ENCODE results near the gene LY6G5B. TPM values are rescaled to one million over a fixed set of nuclear protein-coding genes. Genes with fewer than 3 reads are reported as not detected.
A peak's percentile ranks its signal among the peaks of the same experiment; 100 is the strongest.

LY6G5B gene
- total and polyA plus RNA-seq, 3 experiments from 2014 or later = 0.64 to 21.2 (median 19.1) TPM

- H3K27me3 Mint-ChIP-seq = no peaks in the 10 kb centered on the region
- no peaks in the 10 kb centered on the region for H3K27me3 ChIP-seq (ENCODE audit: insufficient read depth, low read length, poor library complexity, severe bottlenecking)
- no peak for DNase-seq
- no peaks in the 10 kb centered on the region for H3K9me3 ChIP-seq (ENCODE audit: low read length)
- peaks cover 77 to 88% (median 77%) of the 10 kb centered on the region in 3 donors for H3K4me1 Mint-ChIP-seq
- peak overlapping the region; percentile 86 to 95 (median 90) for H3K27ac Mint-ChIP-seq
- peak overlapping the region; percentile 91 to 97 (median 92) for H3K4me3 Mint-ChIP-seq
- H3K4me1 ChIP-seq (ENCODE audit: insufficient read depth, low read length) = peaks cover 60% of the 10 kb centered on the region
- H3K36me3 ChIP-seq (ENCODE audit: insufficient read depth, low read length) = peaks cover 12% of the 10 kb centered on the region
- ChIA-PET CTCF (interaction anchor here (0.9 to 4.5 kb wide), 7 partner anchors 9 to 202 kb away, joined by 3 to 39 read pairs (median 4); partner anchors contain the start of genes BAG6 and NEU1), POLR2A (interaction anchor here (0.6 to 6.0 kb wide), 7 partner anchors 8 to 311 kb away, joined by 3 to 112 read pairs (median 4); partner anchors contain the start of genes APOM, BAG6, DDX39B and DXO)
- H3K36me3 Mint-ChIP-seq = peaks cover 0 to 78% (median 5%) of the 10 kb centered on the region in 3 donors
- no peak overlapping the region for H3K4me3 ChIP-seq (ENCODE audit: low read length)
- H3K9me3 Mint-ChIP-seq = no peaks in the 10 kb centered on the region
- H3K27ac ChIP-seq (ENCODE audit: low read depth, low read length) = peak overlapping the region; percentile 92
These were observed 8.3 kb upstream of the LY6G5B start for GRCh38 chr6:31661262-31662123.

GRCh38 chr6:31662124-31662723 is 7.6 kb upstream of the LY6G5B start:
- CTCF ChIA-PET = interaction anchor here (1.3 to 4.5 kb wide), 2 partner anchors 10 to 65 kb away, joined by 3 to 39 read pairs; partner anchors contain the start of gene BAG6

GRCh38 chr6:31663126-31663960 is 6.4 kb upstream of the LY6G5B start:
- Histone ChIP-seq H3K27ac (ENCODE audit: low read depth, low read length) (peak overlapping the region; percentile 97), H3K36me3 (ENCODE audit: insufficient read depth, low read length) (peaks cover 19% of the 10 kb centered on the region), H3K27me3 (ENCODE audit: insufficient read depth, low read length, poor library complexity, severe bottlenecking) (no peaks in the 10 kb centered on the region), H3K4me3 (ENCODE audit: low read length) (peak overlapping the region; percentile 97), H3K9me3 (ENCODE audit: low read length) (no peaks in the 10 kb centered on the region), H3K4me1 (ENCODE audit: insufficient read depth, low read length) (peaks cover 63% of the 10 kb centered on the region)
- H3K9me3 Mint-ChIP-seq = no peaks in the 10 kb centered on the region
- peaks cover 0 to 78% (median 8%) of the 10 kb centered on the region in 3 donors for H3K36me3 Mint-ChIP-seq
- H3K27ac Mint-ChIP-seq = peak overlapping the region; percentile 85 to 100 (median 96)
- no peaks in the 10 kb centered on the region for H3K27me3 Mint-ChIP-seq
- CTCF ChIA-PET = interaction anchor here (0.7 to 4.5 kb wide), 8 partner anchors 11 to 612 kb away, joined by 3 to 39 read pairs (median 4); partner anchors contain the start of genes BAG6 and NEU1
- POLR2A ChIA-PET = interaction anchor here (0.6 to 6.0 kb wide), 3 partner anchors 10 to 197 kb away, joined by 3 to 112 read pairs (median 7); partner anchors contain the start of genes APOM, BAG6 and HSPA1B
- peaks cover 75 to 88% (median 78%) of the 10 kb centered on the region in 3 donors for H3K4me1 Mint-ChIP-seq
- DNase-seq = no peak
- H3K4me3 Mint-ChIP-seq = peak overlapping the region; percentile 93 to 99 (median 94)

More at GRCh38 chr6:31662124-31662723, 7.6 kb upstream of the LY6G5B start:
- H3K27ac ChIP-seq (ENCODE audit: low read depth, low read length) = no peak overlapping the region
- POLR2A ChIA-PET = interaction anchor here (0.6 to 6.0 kb wide), 5 partner anchors 9 to 1176 kb away, joined by 3 to 112 read pairs (median 3); partner anchors contain the start of genes APOM and BAG6
- Mint-ChIP-seq H3K27me3 (no peaks in the 10 kb centered on the region), H3K27ac (peak overlapping the region in 6 of 8 donors; percentile 21 to 90 (median 62)), H3K4me3 (peak overlapping the region; percentile 25 to 97 (median 92)), H3K4me1 (peaks cover 78 to 88% (median 79%) of the 10 kb centered on the region in 3 donors), H3K36me3 (peaks cover 0 to 78% (median 7%) of the 10 kb centered on the region in 3 donors), H3K9me3 (no peaks in the 10 kb centered on the region)
- peaks cover 64% of the 10 kb centered on the region for H3K4me1 ChIP-seq (ENCODE audit: insufficient read depth, low read length)
- peaks cover 13% of the 10 kb centered on the region for H3K36me3 ChIP-seq (ENCODE audit: insufficient read depth, low read length)
- DNase-seq = no peak
- H3K4me3 ChIP-seq (ENCODE audit: low read length) = no peak overlapping the region
- no peaks in the 10 kb centered on the region for H3K27me3 ChIP-seq (ENCODE audit: insufficient read depth, low read length, poor library complexity, severe bottlenecking)
- H3K9me3 ChIP-seq (ENCODE audit: low read length) = no peaks in the 10 kb centered on the region

GRCh38 chr6:31663961-31664789 is 5.6 kb upstream of the LY6G5B start:
- Mint-ChIP-seq H3K27ac (peak overlapping the region; percentile 91 to 100 (median 98)), H3K36me3 (peaks cover 0 to 82% (median 8%) of the 10 kb centered on the region in 3 donors), H3K27me3 (no peaks in the 10 kb centered on the region), H3K4me1 (peaks cover 67 to 87% (median 74%) of the 10 kb centered on the region in 3 donors), H3K9me3 (no peaks in the 10 kb centered on the region), H3K4me3 (peak overlapping the region; percentile 93 to 99 (median 94))
- Histone ChIP-seq H3K4me3 (ENCODE audit: low read length) (peak overlapping the region; percentile 97), H3K36me3 (ENCODE audit: insufficient read depth, low read length) (peaks cover 28% of the 10 kb centered on the region), H3K27ac (ENCODE audit: low read depth, low read length) (peak overlapping the region; percentile 97), H3K4me1 (ENCODE audit: insufficient read depth, low read length) (peaks cover 55% of the 10 kb centered on the region), H3K27me3 (ENCODE audit: insufficient read depth, low read length, poor library complexity, severe bottlenecking) (no peaks in the 10 kb centered on the region), H3K9me3 (ENCODE audit: low read length) (no peaks in the 10 kb centered on the region)
- DNase-seq = peak in 1 of 5 donors; percentile 18
- ChIA-PET CTCF (interaction anchor here (0.8 to 4.5 kb wide), 9 partner anchors 12 to 199 kb away, joined by 3 to 39 read pairs (median 4); partner anchors contain the start of genes BAG6, DDAH2 and NEU1), POLR2A (interaction anchor here (0.6 to 6.0 kb wide), 13 partner anchors 11 to 295 kb away, joined by 3 to 112 read pairs (median 5); partner anchors contain the start of genes ABHD16A, APOM, BAG6 and DDX39B)

- Mint-ChIP-seq H3K4me1 (peaks cover 61 to 81% (median 66%) of the 10 kb centered on the region in 3 donors), H3K4me3 (peak within 1 kb of the TSS; percentile 93 to 99 (median 94)), H3K36me3 (peaks cover 0 to 85% (median 8%) of the 10 kb centered on the region in 3 donors), H3K9me3 (no peaks in the 10 kb centered on the region), H3K27me3 (no peaks in the 10 kb centered on the region), H3K27ac (peak within 1 kb of the TSS; percentile 91 to 100 (median 98))
- Histone ChIP-seq H3K9me3 (ENCODE audit: low read length) (no peaks in the 10 kb centered on the region), H3K36me3 (ENCODE audit: insufficient read depth, low read length) (peaks cover 35% of the 10 kb centered on the region), H3K27me3 (ENCODE audit: insufficient read depth, low read length, poor library complexity, severe bottlenecking) (no peaks in the 10 kb centered on the region), H3K4me1 (ENCODE audit: insufficient read depth, low read length) (peaks cover 47% of the 10 kb centered on the region), H3K27ac (ENCODE audit: low read depth, low read length) (peak within 1 kb of the TSS; percentile 97), H3K4me3 (ENCODE audit: low read length) (peak within 1 kb of the TSS; percentile 97)
- ChIA-PET POLR2A (interaction anchor here (0.6 to 6.0 kb wide), 15 partner anchors 12 to 307 kb away, joined by 3 to 112 read pairs (median 5); partner anchors contain the start of genes ABHD16A, APOM, BAG6 and DDX39B), CTCF (interaction anchor here (1.2 to 4.5 kb wide), 6 partner anchors 12 to 198 kb away, joined by 3 to 39 read pairs (median 4); partner anchors contain the start of genes BAG6, DDAH2 and NEU1)
- DNase-seq = peak; percentile 81 to 95 (median 89)
These were observed 4.8 kb upstream of the LY6G5B start, which contains the start of gene GPANK1 for GRCh38 chr6:31664790-31665500. TSS of gene GPANK1 (minus strand) at chr6:31664997. CDS start at chr6:31664478, 519 bp downstream.
